ENCODE data around the gene IL17B. TPM values are rescaled to one million over a fixed set of nuclear protein-coding genes. Genes with fewer than 3 reads are reported as not detected.

The IL17B gene
- total and polyA plus RNA-seq, 9 of the 15 experiments (the other 6 are each of a cell fraction or from before 2014, with no cell fraction given), result 0.28 to 2.6 (median 0.53) TPM; not detected in 2

GRCh38 chr5:149345147-149345891 lies 33.8 kb downstream of the IL17B start, which contains the start of gene GRPEL2 (continued):
- TF ChIP-seq SOX6 (IDR thresholded peaks at IDR 0.05), result peak; percentile 32; the same call in 1 of the 2 replicates
- TF ChIP-seq ETV6 (IDR thresholded peaks at IDR 0.05; ENCODE audit: borderline replicate concordance in 1 of 2, low read depth in 2 of 2, low read length in 1 of 2), result peak; percentile 74 to 88; a peak in 3 of 4 replicates
- peak; percentile 26; the same call in 1 of the 2 replicates for TF ChIP-seq ETV6 (CRISPR knock-in tag; IDR thresholded peaks at IDR 0.05; ENCODE audit: borderline replicate concordance)
- TF ChIP-seq NFIX (CRISPR knock-in tag; IDR thresholded peaks at IDR 0.05; ENCODE audit: low read depth), result no peak
- TF ChIP-seq ARHGAP35 (IDR thresholded peaks at IDR 0.05; ENCODE audit: partially characterized antibody), result no peak
- no peak for TF ChIP-seq MAFG (tag; conservative IDR thresholded peaks at IDR 0.05)
- no peak for TF ChIP-seq GABPB2 (CRISPR knock-in tag; conservative IDR thresholded peaks at IDR 0.05)
- no peak for TF ChIP-seq PBX2 (CRISPR knock-in tag; IDR thresholded peaks at IDR 0.05; ENCODE audit: low read depth)
- TF ChIP-seq PBX2 (tag; conservative IDR thresholded peaks at IDR 0.05; ENCODE audit: low read depth), result no peak
- peak; percentile 92 for TF ChIP-seq TBP (optimal IDR thresholded peaks at IDR 0.05; ENCODE audit: low read depth, low read length)
- peak; percentile 79 for TF ChIP-seq NR2C2 (CRISPR knock-in tag; IDR thresholded peaks at IDR 0.05)
- TF ChIP-seq NR2C2 (tag; IDR thresholded peaks at IDR 0.05), result peak; percentile 94
- TF ChIP-seq ZNF174 (CRISPR knock-in tag; IDR thresholded peaks at IDR 0.05), result no peak
- peak; percentile 95 for TF ChIP-seq LCOR (CRISPR knock-in tag; IDR thresholded peaks at IDR 0.05)
- 0 out of 2 replicates have a peak, but pooled peaks have one; percentile 17 for TF ChIP-seq PYGO2 (tag; IDR thresholded peaks at IDR 0.05)
- TF ChIP-seq CREB3L1 (IDR thresholded peaks at IDR 0.05; ENCODE audit: borderline replicate concordance, low read depth), result peak; percentile 54
- no peak; the same call in 1 of the 2 replicates for TF ChIP-seq CBX5 (IDR thresholded peaks at IDR 0.05; ENCODE audit: borderline replicate concordance, low read depth)
- TF ChIP-seq ZNF449 (CRISPR knock-in tag; IDR thresholded peaks at IDR 0.05), result no peak
- no peak for TF ChIP-seq ZNF184 (CRISPR knock-in tag; IDR thresholded peaks at IDR 0.05)
- no peak for TF ChIP-seq ZKSCAN3 (CRISPR knock-in tag; IDR thresholded peaks at IDR 0.05)

Measured in K562 (cell line).